Osteocyte (in vitro differentiated cells): ENCODE results near the gene ANO6. TPM values are rescaled to one million over a fixed set of nuclear protein-coding genes. Genes with fewer than 3 reads are reported as not detected.

Source experiments
- DNase-seq: peaks from one replicate; pipeline ENCODE4 v3.0.0; 2021; ENCODE audit warnings: mixed read lengths; ENCODE audit not compliant: unreplicated experiment; ENCODE audit errors: extremely low spot score
- H3K27ac Mint-ChIP-seq: one replicate; pipeline ENCODE4 v1.8.0; 2021; ENCODE audit warnings: mild to moderate bottlenecking, mixed read lengths; ENCODE audit not compliant: unreplicated experiment
- H3K27me3 Mint-ChIP-seq: one replicate; pipeline ENCODE4 v1.8.0; 2021; ENCODE audit warnings: mixed read lengths; ENCODE audit not compliant: unreplicated experiment
- H3K36me3 Mint-ChIP-seq: one replicate; pipeline ENCODE4 v1.8.0; 2021; ENCODE audit warnings: mixed read lengths; ENCODE audit not compliant: unreplicated experiment
- H3K4me1 Mint-ChIP-seq: one replicate; pipeline ENCODE4 v1.8.0; 2021; ENCODE audit warnings: mixed read lengths; ENCODE audit not compliant: unreplicated experiment
- H3K4me3 Mint-ChIP-seq: one replicate; pipeline ENCODE4 v1.8.0; 2021; ENCODE audit warnings: mild to moderate bottlenecking, moderate library complexity, mixed read lengths; ENCODE audit not compliant: unreplicated experiment
- H3K9me3 Mint-ChIP-seq: one replicate; pipeline ENCODE4 v1.8.0; 2021; ENCODE audit warnings: mixed read lengths; ENCODE audit not compliant: unreplicated experiment
- total RNA-seq: library from RNA; stranded (reverse); gene quantifications from 2 replicates; pipeline ENCODE4 v1.2.1, GENCODE V29; 2021
- TF ChIP-seq, protein P1 (sequence below): fragments of 200-600 bp; sonication (generic); IDR thresholded peaks from 2 replicates; pipeline ENCODE4 v1.5.0; 2021; ENCODE audit warnings: antibody characterized with exemption, mild to moderate bottlenecking, moderate library complexity

ANO6 gene
- total RNA-seq, 1 donor from 2014 or later: 65.5 TPM

DNA sequence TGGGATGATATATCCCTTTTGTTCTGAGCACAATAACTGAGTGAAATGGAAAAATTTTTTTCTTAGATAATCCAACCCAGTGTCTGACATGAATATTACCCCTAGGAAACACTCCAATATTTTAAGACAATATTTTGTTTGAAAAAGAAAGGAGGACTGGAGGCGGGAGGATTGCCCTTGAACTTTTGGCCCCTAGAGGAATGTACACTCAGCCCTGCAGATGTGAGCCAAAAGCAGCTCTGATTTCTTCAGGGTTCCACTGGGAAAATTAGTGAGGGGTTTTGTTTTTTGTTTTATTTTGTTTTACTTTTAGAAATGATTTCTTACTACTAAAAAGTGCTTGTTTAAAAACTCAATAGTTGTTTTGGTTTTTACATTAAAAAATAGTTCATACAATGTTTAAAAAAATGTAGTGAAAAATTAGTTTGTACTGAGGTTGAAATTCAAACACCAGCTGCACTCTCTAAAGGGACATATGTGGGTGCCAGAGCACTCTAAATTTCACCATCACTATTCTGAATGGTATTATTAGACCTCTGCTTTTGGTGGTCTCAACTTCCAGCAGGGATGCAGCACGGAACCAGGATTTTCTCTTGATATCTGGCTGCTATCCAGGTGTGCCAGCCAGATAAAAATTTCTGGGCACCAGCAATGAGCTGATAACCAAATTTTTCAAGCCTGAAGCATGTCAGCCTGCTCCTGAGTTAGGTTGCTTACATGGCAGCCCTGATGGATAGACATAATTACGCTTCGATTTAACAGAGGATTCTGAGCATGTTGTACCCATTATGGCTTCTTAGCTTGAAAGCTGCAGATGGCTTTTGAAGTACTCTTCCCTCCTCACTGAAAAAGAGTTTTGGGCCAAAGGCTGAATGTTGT lies 141.9 kb downstream of the ANO6 start:
- DNase-seq: no peak
- Mint-ChIP-seq H3K36me3 (peaks cover 43% of the 10 kb centered on the region), H3K27me3 (no peaks in the 10 kb centered on the region), H3K4me3 (no peak overlapping the region), H3K9me3 (peaks cover 14% of the 10 kb centered on the region), H3K27ac (peak overlapping the region; percentile 58), H3K4me1 (peaks cover 18% of the 10 kb centered on the region)
- TF ChIP-seq, protein P1, sequence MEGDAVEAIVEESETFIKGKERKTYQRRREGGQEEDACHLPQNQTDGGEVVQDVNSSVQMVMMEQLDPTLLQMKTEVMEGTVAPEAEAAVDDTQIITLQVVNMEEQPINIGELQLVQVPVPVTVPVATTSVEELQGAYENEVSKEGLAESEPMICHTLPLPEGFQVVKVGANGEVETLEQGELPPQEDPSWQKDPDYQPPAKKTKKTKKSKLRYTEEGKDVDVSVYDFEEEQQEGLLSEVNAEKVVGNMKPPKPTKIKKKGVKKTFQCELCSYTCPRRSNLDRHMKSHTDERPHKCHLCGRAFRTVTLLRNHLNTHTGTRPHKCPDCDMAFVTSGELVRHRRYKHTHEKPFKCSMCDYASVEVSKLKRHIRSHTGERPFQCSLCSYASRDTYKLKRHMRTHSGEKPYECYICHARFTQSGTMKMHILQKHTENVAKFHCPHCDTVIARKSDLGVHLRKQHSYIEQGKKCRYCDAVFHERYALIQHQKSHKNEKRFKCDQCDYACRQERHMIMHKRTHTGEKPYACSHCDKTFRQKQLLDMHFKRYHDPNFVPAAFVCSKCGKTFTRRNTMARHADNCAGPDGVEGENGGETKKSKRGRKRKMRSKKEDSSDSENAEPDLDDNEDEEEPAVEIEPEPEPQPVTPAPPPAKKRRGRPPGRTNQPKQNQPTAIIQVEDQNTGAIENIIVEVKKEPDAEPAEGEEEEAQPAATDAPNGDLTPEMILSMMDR: no peak

DNA sequence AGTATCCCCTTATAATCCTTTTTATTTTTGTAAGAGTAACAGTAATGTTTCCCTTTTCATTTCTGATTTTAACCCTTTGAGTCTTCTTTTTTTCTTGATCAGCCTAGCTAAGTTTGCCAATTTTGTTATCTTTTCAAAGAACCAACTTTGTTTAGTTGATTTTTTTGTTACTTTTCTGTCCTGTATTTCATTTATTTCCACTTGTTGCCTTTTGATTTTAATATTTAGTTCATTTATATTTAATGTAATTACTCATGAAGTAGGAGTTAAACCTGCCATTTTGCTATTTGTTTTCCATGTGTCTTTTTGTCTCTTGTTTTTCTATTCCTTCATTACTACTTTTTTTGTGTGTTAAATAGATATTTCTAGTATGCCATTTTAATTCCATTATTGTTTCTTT lies 146.4 kb downstream of the ANO6 start:
- Mint-ChIP-seq H3K36me3 (peaks cover 42% of the 10 kb centered on the region), H3K9me3 (peaks cover 29% of the 10 kb centered on the region), H3K4me3 (no peak overlapping the region), H3K4me1 (peaks cover 13% of the 10 kb centered on the region), H3K27me3 (no peaks in the 10 kb centered on the region), H3K27ac (no peak overlapping the region)
- TF ChIP-seq, protein P1: no peak
- DNase-seq: no peak

DNA sequence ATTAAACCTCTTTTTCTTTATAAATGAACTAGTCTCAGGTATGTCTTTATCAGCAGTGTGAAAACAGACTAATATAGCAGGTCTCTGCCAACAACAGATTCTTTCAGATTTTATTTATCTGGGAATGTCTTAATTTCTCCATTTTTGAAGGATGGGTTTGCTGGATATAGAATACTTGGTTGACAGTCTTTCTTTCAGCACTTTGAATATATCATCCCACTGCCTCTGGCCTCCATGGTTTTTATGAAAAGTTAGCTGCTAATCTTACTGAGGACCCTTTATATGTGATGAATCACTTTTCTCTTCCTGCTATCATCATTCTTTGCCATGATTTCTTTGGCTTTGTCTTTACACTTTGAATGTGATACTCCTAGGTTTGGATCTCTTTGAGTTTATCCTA lies 148.0 kb downstream of the ANO6 start:
- TF ChIP-seq, protein P1: no peak
- Mint-ChIP-seq H3K36me3 (peaks cover 46% of the 10 kb centered on the region), H3K4me3 (no peak overlapping the region), H3K9me3 (peaks cover 29% of the 10 kb centered on the region), H3K27me3 (no peaks in the 10 kb centered on the region), H3K4me1 (peaks cover 7% of the 10 kb centered on the region), H3K27ac (no peak overlapping the region)
- DNase-seq: no peak

DNA sequence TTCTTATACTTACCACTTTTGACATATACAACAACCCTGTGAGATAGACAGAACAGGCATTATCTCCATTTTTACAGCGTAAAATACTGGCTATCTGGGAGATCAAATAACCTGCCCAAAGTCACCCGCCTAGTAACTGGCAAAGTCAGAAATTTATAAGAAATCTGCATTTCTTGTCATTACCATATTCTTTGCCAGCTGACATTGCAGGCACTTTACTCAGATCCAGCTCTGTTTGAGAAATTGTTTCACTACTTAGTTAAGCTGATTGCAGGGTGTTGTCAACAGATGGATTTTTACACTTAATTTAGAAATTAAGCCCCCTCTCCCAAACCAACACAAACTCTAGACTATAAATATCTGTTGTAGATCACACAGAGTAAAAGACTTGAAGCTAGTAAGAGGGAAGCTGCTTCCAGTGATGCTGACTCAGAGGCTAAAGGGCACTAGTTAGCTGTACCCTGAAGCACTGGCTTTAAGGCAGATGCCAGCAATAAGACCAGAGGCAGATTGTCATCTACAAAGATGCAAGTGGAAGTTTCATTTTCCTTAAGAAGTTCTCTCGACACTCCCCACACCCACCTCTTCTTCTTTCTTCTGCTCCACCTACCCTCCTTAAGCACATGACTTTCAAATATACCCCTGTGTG lies 153.1 kb downstream of the ANO6 start:
- Mint-ChIP-seq H3K4me1 (peaks cover 16% of the 10 kb centered on the region), H3K36me3 (peaks cover 34% of the 10 kb centered on the region), H3K27ac (peak overlapping the region; percentile 63), H3K9me3 (peaks cover 11% of the 10 kb centered on the region), H3K4me3 (no peak overlapping the region), H3K27me3 (no peaks in the 10 kb centered on the region)
- TF ChIP-seq, protein P1: no peak
- no peak for DNase-seq

DNA sequence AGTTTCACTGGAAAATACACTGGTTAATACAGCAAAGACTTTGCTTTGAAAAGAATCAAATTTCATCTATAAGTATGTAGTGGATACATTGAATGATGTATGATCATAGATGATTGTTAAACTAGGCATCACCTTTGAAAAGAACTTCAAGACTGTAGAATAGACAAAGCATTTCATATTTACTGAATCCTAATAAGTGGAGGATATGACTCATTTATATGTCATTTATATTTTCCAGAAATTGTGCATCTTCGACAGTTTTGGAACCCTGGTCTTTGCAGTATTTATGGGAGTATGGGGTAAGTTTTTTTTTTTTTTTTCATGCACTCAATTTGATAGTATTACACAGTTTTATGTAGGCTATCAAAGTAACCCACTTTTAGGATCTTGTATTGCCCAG lies 161.9 kb downstream of the ANO6 start:
- Mint-ChIP-seq H3K36me3 (peaks cover 21% of the 10 kb centered on the region), H3K27me3 (no peaks in the 10 kb centered on the region), H3K4me3 (no peak overlapping the region), H3K9me3 (no peaks in the 10 kb centered on the region), H3K4me1 (peaks cover 21% of the 10 kb centered on the region), H3K27ac (no peak overlapping the region)
- TF ChIP-seq, protein P1: no peak
- DNase-seq: no peak
